Measurements from ENCODE around the gene HES2.

GRCh38 chr1:6448749-6449631, 29.3 kb upstream of the HES2 start:
- TF ChIP-seq CTCF (IDR thresholded peaks at IDR 0.05) (peak in 1 of 6 experiments; percentile 9), POLR2A (IDR thresholded peaks at IDR 0.05) (peak; percentile 21 to 76)

All from Peyer's patch (tissue), 4 donors.